ENCODE data around the gene HRH3. TPM values are rescaled to one million over a fixed set of nuclear protein-coding genes. Genes with fewer than 3 reads are reported as not detected.

HRH3 gene
- total RNA-seq, 1 donor = not detected

GRCh38 chr20:62196286-62196685 lies 23.8 kb downstream of the HRH3 start:
- DNase-seq (ENCODE audit: low read depth) = no peak
- TF ChIP-seq CTCF (IDR thresholded peaks at IDR 0.05; ENCODE audit: insufficient read depth, low read length) = no peak
- no peak overlapping the region for H3K4me3 ChIP-seq (ENCODE audit: low read depth, low read length)

- H3K4me3 ChIP-seq (ENCODE audit: low read depth, low read length) = no peak overlapping the region
- no peak for TF ChIP-seq CTCF (IDR thresholded peaks at IDR 0.05; ENCODE audit: insufficient read depth, low read length)
Measured at GRCh38 chr20:62195736-62196135, 24.3 kb downstream of the HRH3 start.

GRCh38 chr20:62195075-62195405 lies 25.0 kb downstream of the HRH3 start:
- no peak for TF ChIP-seq CTCF (IDR thresholded peaks at IDR 0.05; ENCODE audit: insufficient read depth, low read length)
- H3K4me3 ChIP-seq (ENCODE audit: low read depth, low read length) = no peak overlapping the region
- DNase-seq (ENCODE audit: low read depth) = no peak

More at GRCh38 chr20:62195736-62196135, 24.3 kb downstream of the HRH3 start:
- DNase-seq (ENCODE audit: low read depth) = no peak

GRCh38 chr20:62193079-62194025 lies 26.7 kb downstream of the HRH3 start:
- no peak overlapping the region for H3K4me3 ChIP-seq (ENCODE audit: low read depth, low read length)
- TF ChIP-seq CTCF (IDR thresholded peaks at IDR 0.05; ENCODE audit: insufficient read depth, low read length) = no peak
- DNase-seq (ENCODE audit: low read depth) = no peak

- H3K4me3 ChIP-seq (ENCODE audit: low read depth, low read length) = no peak overlapping the region
- TF ChIP-seq CTCF (IDR thresholded peaks at IDR 0.05; ENCODE audit: insufficient read depth, low read length) = no peak
- DNase-seq (ENCODE audit: low read depth) = no peak
Measured at GRCh38 chr20:62192635-62193034, 27.4 kb downstream of the HRH3 start.

- DNase-seq (ENCODE audit: low read depth) = no peak
Measured at GRCh38 chr20:62191781-62192559, 28.1 kb downstream of the HRH3 start.

More at GRCh38 chr20:62191781-62192559, 28.1 kb downstream of the HRH3 start:
- no peak overlapping the region for H3K4me3 ChIP-seq (ENCODE audit: low read depth, low read length)
- TF ChIP-seq CTCF (IDR thresholded peaks at IDR 0.05; ENCODE audit: insufficient read depth, low read length) = no peak

All from fibroblast of the aortic adventitia (primary cell).